Trophoblast cell (in vitro differentiated cells and primary cell): ENCODE measurements around the gene CA12.
A peak's percentile ranks its signal among the peaks of the same experiment; 100 is the strongest.

Experiments used
- DNase-seq, 2 donors: peaks; one replicate each; pipeline ENCODE4 v3.0.0-alpha.2; 2016
- H2AFZ ChIP-seq: 2 replicates; pipeline ENCODE4 v1.6.1; 2013; ENCODE audit warnings: low read length, moderate library complexity, mild to moderate bottlenecking; ENCODE audit not compliant: insufficient read depth, poor library complexity
- H2AK5ac ChIP-seq: 2 replicates; pipeline ENCODE4 v1.6.1; 2013; ENCODE audit warnings: mild to moderate bottlenecking, low read length
- H2BK120ac ChIP-seq: 2 replicates; pipeline ENCODE4 v1.6.1; 2013; ENCODE audit warnings: low read length, mild to moderate bottlenecking, moderate library complexity; ENCODE audit not compliant: insufficient read depth, poor library complexity
- H2BK12ac ChIP-seq: 2 replicates; pipeline ENCODE4 v1.6.1; 2013; ENCODE audit warnings: mild to moderate bottlenecking, low read length, moderate library complexity
- H2BK5ac ChIP-seq: 2 replicates; pipeline ENCODE4 v1.6.1; 2013; ENCODE audit warnings: low read length, low read depth, moderate library complexity, mild to moderate bottlenecking; ENCODE audit not compliant: poor library complexity
- H3K14ac ChIP-seq: 2 replicates; pipeline ENCODE4 v1.6.1; 2013; ENCODE audit warnings: mild to moderate bottlenecking, low read length
- H3K18ac ChIP-seq: 2 replicates; pipeline ENCODE4 v1.6.1; 2013; ENCODE audit warnings: mild to moderate bottlenecking, low read length
- H3K23ac ChIP-seq: 2 replicates; pipeline ENCODE4 v1.6.1; 2013; ENCODE audit warnings: low read length
- H3K27ac ChIP-seq: 2 replicates; pipeline ENCODE4 v1.5.1; 2013; ENCODE audit warnings: low read depth, mild to moderate bottlenecking, inconsistent platforms, low read length, moderate library complexity
- H3K27me3 ChIP-seq: 2 replicates; pipeline ENCODE4 v1.6.1; 2013; ENCODE audit warnings: inconsistent platforms, mild to moderate bottlenecking, low read length, moderate library complexity; ENCODE audit not compliant: insufficient read depth
- H3K36me3 ChIP-seq, 2 experiments: 1 replicate in 1 of 2; 2 replicates in 1 of 2; pipeline ENCODE4 v1.6.1; 2013; ENCODE audit warnings: low read length in 2 of 2, mild to moderate bottlenecking in 2 of 2, moderate library complexity in 1 of 2; ENCODE audit not compliant: insufficient read depth in 2 of 2, control insufficient read depth in 1 of 2
- H3K4ac ChIP-seq: 2 replicates; pipeline ENCODE4 v1.6.1; 2013; ENCODE audit warnings: low read depth, mild to moderate bottlenecking, low read length, moderate library complexity
- H3K4me1 ChIP-seq, 2 experiments: 1 replicate in 1 of 2; 2 replicates in 1 of 2; pipeline ENCODE4 v1.6.1; 2013; ENCODE audit warnings: low read length in 2 of 2, mild to moderate bottlenecking in 2 of 2, moderate library complexity in 1 of 2; ENCODE audit not compliant: insufficient read depth in 2 of 2, control insufficient read depth in 1 of 2
- H3K4me2 ChIP-seq: 2 replicates; pipeline ENCODE4 v1.6.1; 2013; ENCODE audit warnings: inconsistent platforms, mild to moderate bottlenecking, low read length, moderate library complexity
- H3K4me3 ChIP-seq: 2 replicates; pipeline ENCODE4 v1.5.1; 2013; ENCODE audit warnings: mild to moderate bottlenecking, low read depth, low read length, inconsistent platforms
- H3K79me1 ChIP-seq: one replicate; pipeline ENCODE4 v1.6.1; 2013; ENCODE audit warnings: low read length
- H3K79me2 ChIP-seq: 2 replicates; pipeline ENCODE4 v1.6.1; 2013; ENCODE audit warnings: low read length, mild to moderate bottlenecking; ENCODE audit not compliant: control insufficient read depth, insufficient read depth, poor library complexity
- H3K9ac ChIP-seq: 2 replicates; pipeline ENCODE4 v1.6.1; 2013; ENCODE audit warnings: mild to moderate bottlenecking, low read length
- H3K9me3 ChIP-seq: 2 replicates; pipeline ENCODE4 v1.6.1; 2013; ENCODE audit warnings: low read depth, mild to moderate bottlenecking, control low read depth, inconsistent platforms, low read length; ENCODE audit not compliant: insufficient read depth
- H4K12ac ChIP-seq: 2 replicates; pipeline ENCODE4 v1.6.1; 2013; ENCODE audit warnings: low read depth, mild to moderate bottlenecking, low read length, moderate library complexity
- H4K8ac ChIP-seq: 2 replicates; pipeline ENCODE4 v1.6.1; 2013; ENCODE audit warnings: low read depth, mild to moderate bottlenecking, low read length, moderate library complexity
- H4K91ac ChIP-seq: one replicate; pipeline ENCODE4 v1.6.1; 2013; ENCODE audit warnings: low read depth, mild to moderate bottlenecking, low read length, moderate library complexity
- WGBS: extraction: QIAGEN DNeasy Blood & Tissue Kit; methylation state at CpG from one replicate; pipeline ENCODE4 v1.1.7; 2013; ENCODE audit warnings: missing lambda C conversion rate; ENCODE audit not compliant: insufficient read length, insufficient coverage; ENCODE audit errors: extremely low coverage; 5-methylcytosine and 5-hydroxymethylcytosine counted together

CA12 gene

DNA sequence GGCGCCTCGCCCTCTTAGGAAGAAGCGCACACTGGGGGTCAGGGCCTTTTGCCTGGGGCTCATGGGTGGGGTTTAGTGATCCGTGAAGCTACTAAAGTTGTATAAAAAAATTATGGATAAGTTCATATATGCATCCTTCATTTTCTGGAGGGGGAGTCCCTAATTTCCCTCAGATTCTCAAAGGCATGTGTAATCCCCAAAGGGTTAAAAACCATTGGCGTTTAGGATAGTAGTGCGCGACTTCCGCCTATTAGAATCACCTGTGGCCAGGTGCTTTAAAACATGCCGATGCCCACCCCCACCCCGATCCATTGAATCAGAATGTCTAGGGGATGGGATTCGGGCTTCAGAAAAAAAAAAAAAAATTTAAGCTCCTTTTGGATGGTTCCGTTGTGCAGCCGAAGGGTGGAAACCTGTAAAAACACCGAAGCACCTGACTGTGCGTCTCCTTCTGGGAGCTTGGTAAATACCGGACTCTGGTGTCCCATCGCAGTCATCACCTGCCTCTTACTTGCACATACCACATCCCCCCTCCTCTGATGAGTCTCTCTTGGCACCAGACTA is 103.7 kb downstream of the CA12 start:
- peak overlapping the region; percentile 79 for H2AFZ ChIP-seq
- no peaks in the 10 kb centered on the region for H3K27me3 ChIP-seq
- no peaks in the 10 kb centered on the region for H3K36me3 ChIP-seq
- peak; percentile 23 to 39 for DNase-seq
- peaks cover 5% of the 10 kb centered on the region for H3K79me1 ChIP-seq
- H3K4me2 ChIP-seq: peak overlapping the region; percentile 96
- H3K9ac ChIP-seq: peak overlapping the region; percentile 1
- H3K4me3 ChIP-seq: peak overlapping the region; percentile 77
- H3K18ac ChIP-seq: no peak overlapping the region
- no peak overlapping the region for H2BK5ac ChIP-seq
- no peak overlapping the region for H2BK12ac ChIP-seq
- no peak overlapping the region for H3K27ac ChIP-seq
- no peak overlapping the region for H3K23ac ChIP-seq
- no peak overlapping the region for H2AK5ac ChIP-seq
- no peak overlapping the region for H3K4ac ChIP-seq
- H3K79me2 ChIP-seq: peaks cover 2% of the 10 kb centered on the region
- H2BK120ac ChIP-seq: no peak overlapping the region
- peak overlapping the region; percentile 55 for H4K91ac ChIP-seq
- peaks cover 0 to 4% of the 10 kb centered on the region in 2 experiments for H3K4me1 ChIP-seq
- H4K8ac ChIP-seq: peak overlapping the region; percentile 25
- WGBS: no CpG with 5 or more reads among the region's 17 CpGs
- H3K9me3 ChIP-seq: no peaks in the 10 kb centered on the region
- H4K12ac ChIP-seq: no peak overlapping the region
- no peak overlapping the region for H3K14ac ChIP-seq

DNA sequence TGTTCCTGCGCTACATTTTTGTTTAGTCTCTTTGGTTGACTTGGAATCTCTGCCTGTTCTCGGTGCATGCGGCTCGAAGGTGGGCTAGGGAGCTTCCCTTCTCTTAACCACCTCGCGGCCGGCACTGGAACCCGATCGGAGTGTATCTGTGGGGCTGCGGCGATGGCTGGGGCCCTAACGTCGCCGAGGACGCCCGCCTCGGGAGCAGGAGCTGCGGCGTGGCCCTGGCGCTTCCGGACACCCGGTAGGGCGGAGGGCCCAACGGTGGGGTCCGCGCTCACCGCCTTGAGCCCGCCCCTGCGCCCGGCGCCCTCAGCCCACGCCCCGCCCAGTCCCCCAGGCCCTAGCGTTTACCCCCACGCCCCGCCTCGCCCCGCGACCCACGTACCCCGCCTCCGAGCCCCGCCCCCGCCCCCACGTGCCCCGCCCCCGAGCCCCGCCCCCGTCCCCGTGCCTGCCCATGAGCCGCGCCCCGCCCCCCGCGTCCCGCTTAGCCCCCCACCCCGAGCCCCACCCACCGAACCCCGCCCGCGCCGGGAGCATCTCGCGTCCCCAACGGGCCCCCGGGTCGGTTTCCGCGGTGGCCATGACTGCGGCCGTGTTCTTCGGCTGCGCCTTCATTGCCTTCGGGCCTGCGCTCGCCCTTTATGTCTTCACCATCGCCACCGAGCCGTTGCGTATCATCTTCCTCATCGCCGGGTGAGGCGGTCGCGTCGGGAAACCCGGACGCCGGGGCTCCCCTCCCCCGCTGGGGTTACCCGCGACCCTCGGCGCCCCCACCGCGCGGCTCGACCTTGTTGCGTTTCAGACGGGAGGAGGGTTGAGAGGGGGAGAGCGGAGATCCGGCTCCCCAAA is 104.4 kb downstream of the CA12 start, which contains the start of gene APH1B:
TSS of gene APH1B (plus strand) at position 568 of the 855 bp plus-strand sequence. CDS start at position 587, 19 bp downstream.
- DNase-seq: peak; percentile 51 to 70
- H2BK120ac ChIP-seq: peak within 1 kb of the TSS; percentile 88
- peak within 1 kb of the TSS; percentile 2 for H2BK12ac ChIP-seq
- H3K9ac ChIP-seq: peak within 1 kb of the TSS; percentile 66
- H4K91ac ChIP-seq: peak within 1 kb of the TSS; percentile 79
- peak within 1 kb of the TSS; percentile 71 for H4K8ac ChIP-seq
- H3K27me3 ChIP-seq: no peaks in the 10 kb centered on the region
- H3K14ac ChIP-seq: peak within 1 kb of the TSS; percentile 78
- H2BK5ac ChIP-seq: peak within 1 kb of the TSS; percentile 18
- H3K79me1 ChIP-seq: peaks cover 5% of the 10 kb centered on the region
- no CpG with 5 or more reads among the region's 102 CpGs for WGBS
- H2AK5ac ChIP-seq: no peak within 1 kb of the TSS
- H3K27ac ChIP-seq: peak within 1 kb of the TSS; percentile 14
- peaks cover 0 to 4% of the 10 kb centered on the region in 2 experiments for H3K4me1 ChIP-seq
- no peaks in the 10 kb centered on the region for H3K9me3 ChIP-seq
- H3K4me2 ChIP-seq: peak within 1 kb of the TSS; percentile 96
- H3K23ac ChIP-seq: no peak within 1 kb of the TSS
- peak within 1 kb of the TSS; percentile 77 for H3K4me3 ChIP-seq
- peak within 1 kb of the TSS; percentile 69 for H3K18ac ChIP-seq
- peak within 1 kb of the TSS; percentile 79 for H2AFZ ChIP-seq
- H3K79me2 ChIP-seq: peaks cover 2% of the 10 kb centered on the region
- H4K12ac ChIP-seq: peak within 1 kb of the TSS; percentile 83
- H3K36me3 ChIP-seq: no peaks in the 10 kb centered on the region
- H3K4ac ChIP-seq: peak within 1 kb of the TSS; percentile 9

DNA sequence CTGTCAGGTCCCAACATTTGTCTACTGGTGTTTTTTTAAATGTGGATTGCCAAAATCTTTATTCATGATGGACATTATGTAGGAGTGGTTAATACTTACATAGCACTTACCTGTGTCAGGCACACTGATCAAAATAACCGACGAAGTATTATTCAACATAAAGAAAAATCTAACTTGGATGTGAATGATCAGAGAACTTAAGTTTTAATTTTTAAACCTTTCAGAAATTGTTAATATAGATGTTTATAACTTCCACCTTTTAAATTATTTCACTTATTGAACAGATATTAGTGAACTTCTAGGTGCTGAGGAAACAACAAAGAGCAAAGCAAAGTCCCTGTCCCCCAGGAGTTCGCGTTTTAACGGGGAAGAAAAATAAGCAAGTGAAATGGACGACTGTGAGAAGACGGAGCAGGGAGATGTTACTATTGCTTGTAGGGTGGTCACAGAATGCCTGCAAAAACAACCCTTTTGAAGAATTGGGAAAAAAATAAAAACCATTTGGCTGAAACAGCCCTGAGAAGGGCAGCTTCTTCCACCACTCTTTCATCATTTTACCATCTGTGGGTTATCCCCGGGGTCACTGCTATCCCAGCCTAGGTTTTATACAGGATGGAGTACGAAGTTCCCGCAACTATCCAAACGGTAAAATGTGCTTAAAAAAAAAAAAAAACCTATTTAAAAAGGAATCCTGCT is 105.2 kb downstream of the CA12 start:
- WGBS: no CpG with 5 or more reads among the region's 11 CpGs
- Histone ChIP-seq H3K23ac (no peak overlapping the region), H3K4me3 (peak overlapping the region; percentile 77)

DNA sequence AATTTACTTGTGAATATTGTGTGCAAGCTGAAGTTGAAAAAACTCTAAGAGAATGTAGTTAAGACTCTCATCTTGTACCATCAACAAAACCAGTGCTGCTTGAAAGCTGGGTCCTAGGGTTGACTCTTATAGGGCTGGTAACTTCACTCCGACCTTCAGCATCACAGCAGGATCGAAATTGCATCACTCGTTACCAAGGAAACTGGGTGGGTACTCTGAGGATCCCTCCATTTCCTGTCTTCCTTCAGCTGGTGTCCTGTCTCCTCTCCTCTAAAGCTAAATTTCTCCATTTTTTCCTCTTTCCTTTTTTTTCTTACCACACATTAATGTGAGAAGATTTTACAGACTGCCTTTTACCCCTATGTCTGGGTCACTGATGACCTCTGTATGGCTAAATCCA is 107.2 kb downstream of the CA12 start:
- peaks cover 5% of the 10 kb centered on the region for H3K79me1 ChIP-seq
- no peak for DNase-seq
- H3K27ac ChIP-seq: no peak overlapping the region
- no peak overlapping the region for H3K14ac ChIP-seq
- no peak overlapping the region for H3K18ac ChIP-seq
- H2AFZ ChIP-seq: no peak overlapping the region
- H2BK5ac ChIP-seq: no peak overlapping the region
- no peak overlapping the region for H2BK12ac ChIP-seq
- WGBS: no CpG with 5 or more reads among the region's 3 CpGs
- no peak overlapping the region for H4K8ac ChIP-seq
- H3K4me3 ChIP-seq: no peak overlapping the region
- H3K27me3 ChIP-seq: no peaks in the 10 kb centered on the region
- H3K9me3 ChIP-seq: peaks cover 2% of the 10 kb centered on the region
- H2BK120ac ChIP-seq: no peak overlapping the region
- no peak overlapping the region for H3K4ac ChIP-seq
- peaks cover 0 to 4% of the 10 kb centered on the region in 2 experiments for H3K4me1 ChIP-seq
- H3K4me2 ChIP-seq: no peak overlapping the region
- no peak overlapping the region for H4K91ac ChIP-seq
- H3K23ac ChIP-seq: no peak overlapping the region
- no peak overlapping the region for H4K12ac ChIP-seq
- H3K36me3 ChIP-seq: no peaks in the 10 kb centered on the region
- peaks cover 2% of the 10 kb centered on the region for H3K79me2 ChIP-seq
- H2AK5ac ChIP-seq: no peak overlapping the region
- no peak overlapping the region for H3K9ac ChIP-seq

More for the DNA sequence above, 105.2 kb downstream of the CA12 start:
- Histone ChIP-seq H3K14ac (no peak overlapping the region), H4K91ac (peak overlapping the region; percentile 79), H4K8ac (peak overlapping the region; percentile 71), H2AK5ac (no peak overlapping the region), H3K9me3 (no peaks in the 10 kb centered on the region), H3K9ac (peak overlapping the region; percentile 66), H3K4me1 (peaks cover 0 to 4% of the 10 kb centered on the region in 2 experiments), H2BK120ac (no peak overlapping the region), H3K27ac (peak overlapping the region; percentile 14), H3K4me2 (peak overlapping the region; percentile 83), H3K79me2 (peaks cover 2% of the 10 kb centered on the region), H3K18ac (no peak overlapping the region), H3K27me3 (no peaks in the 10 kb centered on the region), H3K79me1 (peaks cover 5% of the 10 kb centered on the region), H4K12ac (no peak overlapping the region), H2BK12ac (no peak overlapping the region), H2BK5ac (no peak overlapping the region), H2AFZ (peak overlapping the region; percentile 39), H3K36me3 (no peaks in the 10 kb centered on the region), H3K4ac (no peak overlapping the region)
- DNase-seq: no peak
